ENCODE data around the gene VPS4B.

GRCh38 chr18:63465059-63465458 is 42.8 kb upstream of the VPS4B start:
- TF ChIP-seq POLR2A (IDR thresholded peaks at IDR 0.05; ENCODE audit: low read length) (no peak), GATA1 (IDR thresholded peaks at IDR 0.05; ENCODE audit: low read depth, low read length) (no peak)

All from erythroblast (primary cell).